Measurements from ENCODE around the gene HMGN4. TPM values are rescaled to one million over a fixed set of nuclear protein-coding genes. Genes with fewer than 3 reads are reported as not detected.
A peak's percentile ranks its signal among the peaks of the same experiment; 100 is the strongest.
"Not testable (repeated sequence)": the region's sequence is repeated elsewhere in the genome, so short reads cannot be mapped to it uniquely, and the experiment has no call there.

HMGN4 gene
- total RNA-seq, 1 donor from 2014 or later = 20.6 TPM

GRCh38 chr6:26541579-26541978 is 3.4 kb downstream of the HMGN4 start:
- intact Hi-C loops (cut with DNase I) = no loop called here
- Histone ChIP-seq H3K27me3 (no peaks in the 10 kb centered on the region), H3K36me3 (peaks cover 16 to 18% of the 10 kb centered on the region in 2 donors)

DNA sequence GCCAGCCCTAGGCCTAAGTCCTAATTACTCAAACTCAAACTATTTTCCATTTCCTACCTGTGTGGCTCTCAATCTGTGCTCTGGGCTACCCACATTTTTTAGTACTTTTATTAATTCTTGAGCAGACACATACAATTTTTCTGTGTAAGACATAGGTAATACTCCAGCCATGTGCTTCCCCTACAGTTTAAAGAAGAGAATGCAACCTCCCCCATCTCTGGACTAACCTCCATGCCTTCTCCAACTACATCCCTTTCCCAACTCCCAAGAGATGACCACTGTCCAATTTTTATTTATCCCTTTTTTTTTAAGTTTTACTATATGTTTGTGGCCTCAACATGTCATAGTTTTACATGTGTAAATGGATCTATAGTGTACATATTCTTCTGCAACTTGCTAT is 5.8 kb downstream of the HMGN4 start:
- Histone ChIP-seq H3K9me3 (no peaks in the 10 kb centered on the region), H3K27me3 (no peaks in the 10 kb centered on the region), H3K27ac (no peak overlapping the region), H3K4me3 (no peak overlapping the region), H3K4me1 (peaks cover 0 to 9% of the 10 kb centered on the region in 2 donors), H3K36me3 (peaks cover 16 to 18% of the 10 kb centered on the region in 2 donors)
- DNase-seq (ENCODE audit: low spot score in 2 of 2) = no peak
- TF ChIP-seq, protein P1, sequence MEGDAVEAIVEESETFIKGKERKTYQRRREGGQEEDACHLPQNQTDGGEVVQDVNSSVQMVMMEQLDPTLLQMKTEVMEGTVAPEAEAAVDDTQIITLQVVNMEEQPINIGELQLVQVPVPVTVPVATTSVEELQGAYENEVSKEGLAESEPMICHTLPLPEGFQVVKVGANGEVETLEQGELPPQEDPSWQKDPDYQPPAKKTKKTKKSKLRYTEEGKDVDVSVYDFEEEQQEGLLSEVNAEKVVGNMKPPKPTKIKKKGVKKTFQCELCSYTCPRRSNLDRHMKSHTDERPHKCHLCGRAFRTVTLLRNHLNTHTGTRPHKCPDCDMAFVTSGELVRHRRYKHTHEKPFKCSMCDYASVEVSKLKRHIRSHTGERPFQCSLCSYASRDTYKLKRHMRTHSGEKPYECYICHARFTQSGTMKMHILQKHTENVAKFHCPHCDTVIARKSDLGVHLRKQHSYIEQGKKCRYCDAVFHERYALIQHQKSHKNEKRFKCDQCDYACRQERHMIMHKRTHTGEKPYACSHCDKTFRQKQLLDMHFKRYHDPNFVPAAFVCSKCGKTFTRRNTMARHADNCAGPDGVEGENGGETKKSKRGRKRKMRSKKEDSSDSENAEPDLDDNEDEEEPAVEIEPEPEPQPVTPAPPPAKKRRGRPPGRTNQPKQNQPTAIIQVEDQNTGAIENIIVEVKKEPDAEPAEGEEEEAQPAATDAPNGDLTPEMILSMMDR (IDR thresholded peaks at IDR 0.05) = peak; percentile 4 to 20 (median 13)
- intact Hi-C loops (cut with DNase I) = no loop called here

More at GRCh38 chr6:26541579-26541978, 3.4 kb downstream of the HMGN4 start:
- TF ChIP-seq, protein P1 (IDR thresholded peaks at IDR 0.05) = no peak
- DNase-seq (ENCODE audit: low spot score in 2 of 2) = no peak
- H3K4me3 ChIP-seq = no peak overlapping the region
- no peak overlapping the region for H3K27ac ChIP-seq
- no peaks in the 10 kb centered on the region for H3K9me3 ChIP-seq
- H3K4me1 ChIP-seq = peaks cover 0 to 14% of the 10 kb centered on the region in 2 donors

DNA sequence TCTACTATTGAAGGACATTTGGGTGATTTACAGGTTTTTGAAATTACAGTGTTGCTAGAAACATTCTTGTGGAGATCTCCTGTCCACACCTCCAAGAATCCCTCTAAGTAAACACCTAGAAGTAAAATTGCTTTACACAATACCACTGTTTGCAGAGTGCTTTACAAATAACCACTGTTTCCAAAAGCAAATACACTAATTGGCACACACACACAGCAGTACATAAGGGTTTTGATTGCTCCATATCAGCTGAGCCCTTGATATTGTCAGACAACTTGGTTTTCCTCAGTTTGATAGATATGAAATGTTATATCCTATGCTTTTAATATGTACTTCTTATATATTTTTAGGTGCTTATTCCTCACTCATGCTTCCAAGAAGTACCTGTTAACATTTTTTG is 6.3 kb downstream of the HMGN4 start:
- TF ChIP-seq, protein P1 (IDR thresholded peaks at IDR 0.05) = no peak
- Histone ChIP-seq H3K27ac (no peak overlapping the region), H3K4me1 (peaks cover 0 to 6% of the 10 kb centered on the region in 2 donors), H3K36me3 (peaks cover 16 to 18% of the 10 kb centered on the region in 2 donors), H3K27me3 (no peaks in the 10 kb centered on the region), H3K9me3 (no peaks in the 10 kb centered on the region), H3K4me3 (no peak overlapping the region)
- DNase-seq (ENCODE audit: low spot score in 2 of 2) = no peak
- intact Hi-C loops (cut with DNase I) = no loop called here

DNA sequence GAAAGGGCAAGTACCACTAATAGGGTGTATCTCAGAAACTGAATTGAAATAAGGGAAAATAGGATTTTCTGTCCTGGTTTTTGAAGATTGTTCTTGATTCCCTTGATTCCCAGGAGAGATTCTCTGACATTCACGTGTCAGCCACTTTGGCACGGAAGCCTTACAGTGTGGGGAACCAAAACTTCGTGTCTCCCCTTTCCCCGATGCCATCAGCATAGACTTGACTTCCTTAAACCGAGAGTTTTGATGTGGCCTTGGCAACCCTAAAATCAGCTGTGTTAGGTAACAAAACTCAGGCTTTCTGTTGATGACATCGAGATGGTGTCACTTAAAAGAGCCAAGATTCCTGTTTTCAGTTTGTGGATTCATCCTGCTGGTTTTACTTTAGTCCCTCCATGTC is 7.5 kb downstream of the HMGN4 start:
- H3K4me3 ChIP-seq = no peak overlapping the region
- no peaks in the 10 kb centered on the region for H3K4me1 ChIP-seq
- TF ChIP-seq, protein P1 (IDR thresholded peaks at IDR 0.05) = no peak
- H3K27ac ChIP-seq = no peak overlapping the region
- H3K9me3 ChIP-seq = no peaks in the 10 kb centered on the region
- intact Hi-C loops (cut with DNase I) = no loop called here
- H3K36me3 ChIP-seq = peaks cover 16 to 18% of the 10 kb centered on the region in 2 donors
- no peaks in the 10 kb centered on the region for H3K27me3 ChIP-seq
- no peak for DNase-seq (ENCODE audit: low spot score in 2 of 2)

- peaks cover 13 to 16% of the 10 kb centered on the region in 2 donors for H3K36me3 ChIP-seq
- H3K27ac ChIP-seq; DNase-seq (ENCODE audit: low spot score in 2 of 2); intact Hi-C loops (cut with DNase I); H3K4me1 ChIP-seq; H3K9me3 ChIP-seq; H3K27me3 ChIP-seq; H3K4me3 ChIP-seq: not testable (repeated sequence)
Observed at GRCh38 chr6:26547363-26547762, 9.2 kb downstream of the HMGN4 start.

- peak in 1 of 2 donors; percentile 82 for DNase-seq (ENCODE audit: low spot score in 2 of 2)
- no peaks in the 10 kb centered on the region for H3K27me3 ChIP-seq
- H3K36me3 ChIP-seq = peaks cover 3 to 7% of the 10 kb centered on the region in 2 donors
- peak overlapping the region; percentile 61 to 74 for H3K4me3 ChIP-seq
- peak overlapping the region in 1 of 2 donors; percentile 68 for H3K27ac ChIP-seq
- no peaks in the 10 kb centered on the region for H3K9me3 ChIP-seq
- TF ChIP-seq, protein P1 (IDR thresholded peaks at IDR 0.05) = no peak
- intact Hi-C loops (cut with DNase I) = loop anchor here (10.0 kb wide), 2 partner anchors 526 to 924 kb away; partner anchors contain the start of gene ZNF184
- H3K4me1 ChIP-seq = peaks cover 0 to 4% of the 10 kb centered on the region in 2 donors
Observed at GRCh38 chr6:26550250-26550993, 12.3 kb downstream of the HMGN4 start.

Data from ascending aorta (tissue), 2 donors.